Immature natural killer cell (primary cell): ENCODE results near the gene HIGD1B. TPM values are rescaled to one million over a fixed set of nuclear protein-coding genes. Genes with fewer than 3 reads are reported as not detected.
"Not testable (repeated sequence)": the region's sequence is repeated elsewhere in the genome, so short reads cannot be mapped to it uniquely, and the experiment has no call there.

ENCODE experiments used
- DNase-seq, 3 donors: peaks; one replicate each; pipeline ENCODE4 v3.0.0; 2022; ENCODE audit warnings: mixed read lengths in 1 of 3
- H3K27ac Mint-ChIP-seq, 6 donors: one replicate each; pipeline ENCODE4 v1.8.0; 2020; ENCODE audit warnings: mixed read lengths in 6 of 6, mild to moderate bottlenecking in 5 of 6, inconsistent platforms in 4 of 6, moderate library complexity in 3 of 6
- H3K27me3 Mint-ChIP-seq, 3 donors: one replicate each; pipeline ENCODE4 v1.8.0; 2020 to 2021; ENCODE audit warnings: low read depth in 3 of 3, mild to moderate bottlenecking in 3 of 3, mixed read lengths in 3 of 3, moderate library complexity in 3 of 3, inconsistent platforms in 1 of 3
- H3K36me3 Mint-ChIP-seq, 3 donors: one replicate each; pipeline ENCODE4 v1.8.0; 2020; ENCODE audit warnings: mixed read lengths in 3 of 3, inconsistent platforms in 2 of 3, mild to moderate bottlenecking in 2 of 3
- H3K4me1 Mint-ChIP-seq, 2 donors: one replicate each; pipeline ENCODE4 v1.8.0; 2020; ENCODE audit warnings: inconsistent platforms in 2 of 2, mild to moderate bottlenecking in 2 of 2, mixed read lengths in 2 of 2, moderate library complexity in 1 of 2
- H3K4me3 Mint-ChIP-seq, 5 donors: one replicate each; pipeline ENCODE4 v1.8.0; 2020; ENCODE audit warnings: mild to moderate bottlenecking in 5 of 5, mixed read lengths in 5 of 5, inconsistent platforms in 3 of 5, moderate library complexity in 3 of 5
- H3K9me3 Mint-ChIP-seq, 6 donors: one replicate each; pipeline ENCODE4 v1.8.0; 2020; ENCODE audit warnings: mild to moderate bottlenecking in 6 of 6, mixed read lengths in 6 of 6, inconsistent platforms in 4 of 6, moderate library complexity in 3 of 6
- polyA plus RNA-seq, 3 donors: library from polyadenylated mRNA; unstranded; fragments of 300-500 nt; fragmentation: Illumina TruSeq; gene quantifications; one replicate each; pipeline ENCODE4 v1.2.3, GENCODE V29; 2021

HIGD1B gene
- not detected for polyA plus RNA-seq

DNA sequence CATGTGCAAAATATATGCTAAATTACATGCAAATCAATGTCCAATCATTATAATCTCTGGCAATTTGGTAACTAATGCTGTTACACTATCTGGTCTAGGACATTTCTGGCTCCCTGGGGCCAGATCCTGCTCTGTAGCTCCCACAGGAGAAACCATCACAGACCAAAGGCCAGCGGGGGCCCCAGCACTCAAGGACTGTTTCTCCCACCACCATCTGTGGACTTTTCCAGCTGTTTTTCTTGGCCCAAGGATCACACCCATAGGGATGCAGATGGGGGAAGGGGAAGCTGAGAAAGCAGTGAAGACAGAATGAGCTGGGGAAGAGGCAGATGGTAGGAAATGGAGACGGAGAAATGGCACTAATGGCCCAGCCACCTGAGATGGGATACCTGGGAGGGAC is at the start of gene HIGD1B:
Gene HIGD1B (plus strand): TSS at position 298 of the 400 bp plus-strand sequence. CDS start 270 bp downstream, outside the sequence.
- Mint-ChIP-seq H3K4me1 (no peaks in the 10 kb centered on the region), H3K36me3 (peaks cover 5 to 20% (median 9%) of the 10 kb centered on the region in 3 donors), H3K4me3 (no peak within 1 kb of the TSS), H3K9me3 (no peaks in the 10 kb centered on the region), H3K27ac (peak within 1 kb of the TSS in 4 of 6 donors; percentile 3 to 50 (median 37)), H3K27me3 (peaks cover 0 to 1% (median 0%) of the 10 kb centered on the region in 3 donors)
- DNase-seq = no peak

GRCh38 chr17:44798356-44798755 is 49.3 kb upstream of the HIGD1B start:
- H3K27ac Mint-ChIP-seq = no peak overlapping the region
- no peaks in the 10 kb centered on the region for H3K9me3 Mint-ChIP-seq
- no peaks in the 10 kb centered on the region for H3K4me1 Mint-ChIP-seq
- DNase-seq = no peak
- H3K27me3 Mint-ChIP-seq = peaks cover 4 to 6% (median 6%) of the 10 kb centered on the region in 3 donors
- H3K4me3 Mint-ChIP-seq = no peak overlapping the region
- no peaks in the 10 kb centered on the region for H3K36me3 Mint-ChIP-seq

DNA sequence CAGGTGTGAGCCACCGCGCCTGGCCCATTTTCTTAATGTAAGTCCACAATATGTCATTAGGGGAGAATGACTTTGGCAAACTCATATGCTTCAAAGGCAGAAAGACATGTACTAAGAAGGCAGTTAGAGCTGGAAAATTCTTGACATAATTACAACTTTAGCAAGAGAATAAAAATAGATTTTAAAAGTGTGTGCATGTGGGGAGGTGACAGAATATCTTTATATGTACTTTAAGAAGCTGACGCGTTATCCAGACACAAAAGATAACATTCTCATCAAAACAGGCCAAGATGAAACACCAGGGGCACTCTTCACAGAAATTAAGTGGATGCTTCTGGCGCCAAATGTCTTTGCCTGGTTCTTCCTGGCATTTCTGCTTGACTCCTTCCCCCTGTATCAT is 45.8 kb upstream of the HIGD1B start:
- no peaks in the 10 kb centered on the region for H3K4me1 Mint-ChIP-seq
- H3K4me3 Mint-ChIP-seq = no peak overlapping the region
- no peaks in the 10 kb centered on the region for H3K9me3 Mint-ChIP-seq
- H3K27me3 Mint-ChIP-seq = peaks cover under 1 to 6% (median 2%) of the 10 kb centered on the region in 3 donors
- no peak for DNase-seq
- no peaks in the 10 kb centered on the region for H3K36me3 Mint-ChIP-seq
- no peak overlapping the region for H3K27ac Mint-ChIP-seq

GRCh38 chr17:44804302-44805089 is 43.2 kb upstream of the HIGD1B start:
- Mint-ChIP-seq H3K4me3 (no peak overlapping the region), H3K4me1 (no peaks in the 10 kb centered on the region), H3K27ac (no peak overlapping the region), H3K9me3 (no peaks in the 10 kb centered on the region), H3K27me3 (peaks cover 1 to 6% (median 4%) of the 10 kb centered on the region in 3 donors), H3K36me3 (no peaks in the 10 kb centered on the region)
- no peak for DNase-seq

- no peak overlapping the region for H3K27ac Mint-ChIP-seq
- no peak overlapping the region for H3K4me3 Mint-ChIP-seq
- no peaks in the 10 kb centered on the region for H3K9me3 Mint-ChIP-seq
- H3K4me1 Mint-ChIP-seq = no peaks in the 10 kb centered on the region
- DNase-seq = no peak
- H3K36me3 Mint-ChIP-seq = no peaks in the 10 kb centered on the region
- H3K27me3 Mint-ChIP-seq = peaks cover 2 to 8% (median 4%) of the 10 kb centered on the region in 3 donors
These were observed 40.4 kb upstream of the HIGD1B start for GRCh38 chr17:44807093-44807816.

DNA sequence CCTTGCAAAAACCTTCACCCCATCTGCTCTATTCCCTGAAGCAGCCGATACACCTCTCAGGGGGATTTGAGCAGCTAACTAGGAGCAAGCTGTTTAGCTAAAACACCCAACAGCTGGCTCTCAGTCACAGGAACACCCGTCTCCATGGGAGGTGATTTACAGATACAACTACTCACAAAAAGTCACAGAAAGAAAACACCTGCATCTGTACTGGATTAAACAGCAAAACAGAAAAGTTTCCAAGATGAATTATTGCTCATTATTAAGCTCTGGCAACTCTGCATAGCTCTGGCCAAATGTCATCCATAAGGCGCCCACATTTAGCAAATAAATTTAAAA is 39.9 kb upstream of the HIGD1B start:
- Mint-ChIP-seq H3K36me3 (no peaks in the 10 kb centered on the region), H3K27ac (no peak overlapping the region), H3K4me1 (no peaks in the 10 kb centered on the region), H3K9me3 (no peaks in the 10 kb centered on the region), H3K27me3 (peaks cover 2 to 8% (median 4%) of the 10 kb centered on the region in 3 donors), H3K4me3 (no peak overlapping the region)
- no peak for DNase-seq

DNA sequence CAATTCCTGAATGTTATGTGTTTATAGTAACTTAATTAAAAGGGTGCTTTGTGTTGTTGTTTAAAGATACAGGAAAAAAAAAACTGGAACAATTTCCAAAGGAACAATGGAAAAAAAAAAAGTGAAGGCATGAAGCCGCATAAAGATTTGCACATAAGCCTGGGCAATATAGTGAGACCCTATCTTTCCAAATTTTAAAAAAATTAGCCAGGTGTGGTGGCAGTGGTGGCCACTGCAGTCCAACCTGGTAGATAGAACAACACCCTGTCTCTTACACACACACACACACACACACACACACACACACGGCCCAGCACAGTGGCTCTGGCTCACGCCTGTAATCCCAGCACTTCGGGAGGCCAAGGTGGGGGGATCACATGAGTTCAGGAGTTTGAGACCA is 39.5 kb upstream of the HIGD1B start:
- Mint-ChIP-seq H3K36me3 (no peaks in the 10 kb centered on the region), H3K27me3 (peaks cover 2 to 8% (median 5%) of the 10 kb centered on the region in 3 donors), H3K4me1 (no peaks in the 10 kb centered on the region), H3K27ac (no peak overlapping the region), H3K9me3 (no peaks in the 10 kb centered on the region), H3K4me3 (no peak overlapping the region)
- no peak for DNase-seq

GRCh38 chr17:44808656-44809388 is 38.9 kb upstream of the HIGD1B start:
- not testable (repeated sequence) for H3K4me1 Mint-ChIP-seq, H3K27ac Mint-ChIP-seq, DNase-seq, H3K36me3 Mint-ChIP-seq, H3K4me3 Mint-ChIP-seq, H3K9me3 Mint-ChIP-seq
- H3K27me3 Mint-ChIP-seq = peaks cover 2 to 10% (median 5%) of the 10 kb centered on the region in 3 donors

DNA sequence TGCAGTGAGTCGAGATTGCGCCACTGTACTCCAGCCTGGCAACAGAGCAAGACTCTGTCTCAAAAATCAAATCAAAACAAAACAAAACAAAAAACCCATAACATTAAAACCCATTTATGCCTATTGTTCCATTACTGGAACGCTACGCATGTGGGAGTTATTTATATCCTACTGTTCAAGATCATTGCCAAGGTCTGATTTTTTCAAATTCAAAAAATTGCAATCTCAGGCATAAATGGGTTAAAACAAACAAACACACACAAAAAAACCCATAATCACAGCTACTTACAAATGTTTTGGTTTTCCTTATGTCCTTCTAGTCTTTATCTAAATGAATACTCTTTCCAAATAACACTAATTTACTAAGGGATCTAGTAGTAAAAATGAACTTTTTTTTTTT is 35.4 kb upstream of the HIGD1B start:
- Mint-ChIP-seq H3K27ac (no peak overlapping the region), H3K27me3 (peaks cover 2 to 8% (median 5%) of the 10 kb centered on the region in 3 donors), H3K36me3 (no peaks in the 10 kb centered on the region), H3K9me3 (no peaks in the 10 kb centered on the region), H3K4me3 (no peak overlapping the region), H3K4me1 (no peaks in the 10 kb centered on the region)
- DNase-seq = no peak

DNA sequence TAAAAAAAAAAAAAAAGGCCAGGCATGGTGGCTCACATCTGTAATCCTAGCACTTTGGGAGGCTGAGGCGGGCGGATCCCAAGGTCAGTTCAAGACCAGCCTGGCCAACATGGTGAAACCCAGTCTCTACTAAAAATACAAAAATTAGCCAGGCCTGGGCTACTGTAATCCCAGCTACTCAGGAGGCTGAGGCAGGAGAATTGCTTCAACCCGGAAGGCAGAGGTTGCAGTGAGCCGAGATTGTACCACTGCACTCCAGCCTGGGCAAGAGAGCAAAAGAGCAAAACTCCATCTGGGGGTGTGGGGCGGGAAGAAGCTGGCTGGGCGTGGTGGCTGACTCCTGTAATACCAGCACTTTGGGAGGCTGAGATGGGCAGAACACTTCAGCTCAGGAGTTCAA is 29.2 kb upstream of the HIGD1B start:
- not testable (repeated sequence) for H3K27me3 Mint-ChIP-seq, DNase-seq, H3K27ac Mint-ChIP-seq, H3K4me1 Mint-ChIP-seq, H3K9me3 Mint-ChIP-seq, H3K36me3 Mint-ChIP-seq, H3K4me3 Mint-ChIP-seq

DNA sequence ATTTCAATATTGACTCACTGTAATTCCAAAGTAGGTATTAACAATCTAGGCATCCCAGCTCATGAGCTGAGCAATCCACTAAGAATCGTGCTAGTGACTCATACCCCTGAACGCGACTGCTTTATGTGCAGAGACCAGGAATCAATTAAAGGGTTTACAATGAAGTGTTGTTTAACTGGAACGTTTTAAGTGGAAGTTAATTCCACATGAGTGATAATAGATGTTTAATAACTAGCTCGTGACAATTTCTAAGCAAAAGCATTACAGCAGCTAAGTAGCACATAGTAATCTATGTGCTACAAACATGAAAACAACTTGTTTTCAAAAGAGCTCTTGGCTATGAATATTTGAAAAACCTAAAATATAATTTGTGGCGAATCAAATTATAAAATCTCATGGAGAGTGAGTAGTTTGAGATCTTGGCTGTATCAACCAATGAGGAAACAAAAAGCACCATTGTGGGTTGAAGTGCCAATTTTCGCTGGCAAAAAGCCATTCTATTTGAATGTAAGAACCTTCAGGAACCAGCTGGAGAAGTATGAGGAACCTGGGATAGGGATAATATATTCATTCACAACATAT is 27.0 kb upstream of the HIGD1B start:
- Mint-ChIP-seq H3K27ac (no peak overlapping the region), H3K4me1 (no peaks in the 10 kb centered on the region), H3K4me3 (no peak overlapping the region), H3K36me3 (no peaks in the 10 kb centered on the region), H3K27me3 (peaks cover 1 to 6% (median 3%) of the 10 kb centered on the region in 3 donors), H3K9me3 (no peaks in the 10 kb centered on the region)
- no peak for DNase-seq

DNA sequence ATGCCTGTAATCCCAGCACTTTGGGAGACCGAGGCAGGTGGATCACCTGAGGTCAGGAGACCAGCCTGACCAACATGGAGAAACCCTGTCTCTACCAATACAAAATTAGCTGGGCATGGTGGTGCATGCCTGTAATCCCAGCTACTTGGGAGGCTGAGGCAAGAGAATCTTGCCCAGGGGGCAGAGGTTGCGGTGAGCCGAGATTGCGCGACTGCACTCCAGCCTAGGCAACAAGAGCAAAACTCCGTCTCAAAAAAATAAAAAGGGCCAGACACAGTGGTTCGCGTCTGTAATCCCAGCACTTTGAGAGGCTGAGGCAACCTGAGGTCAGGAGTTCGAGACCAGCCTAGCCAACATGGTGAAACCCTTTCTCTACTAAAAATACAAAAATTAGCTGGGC is 22.4 kb upstream of the HIGD1B start:
- DNase-seq, H3K9me3 Mint-ChIP-seq, H3K36me3 Mint-ChIP-seq, H3K4me3 Mint-ChIP-seq, H3K27ac Mint-ChIP-seq, H3K4me1 Mint-ChIP-seq: not testable (repeated sequence)
- H3K27me3 Mint-ChIP-seq = peaks cover 15 to 33% (median 16%) of the 10 kb centered on the region in 3 donors

GRCh38 chr17:44826123-44826790 is 21.4 kb upstream of the HIGD1B start:
- DNase-seq = no peak
- Mint-ChIP-seq H3K4me1 (peaks cover 11 to 15% of the 10 kb centered on the region in 2 donors), H3K4me3 (no peak overlapping the region), H3K27me3 (peaks cover 22 to 33% (median 23%) of the 10 kb centered on the region in 3 donors), H3K27ac (no peak overlapping the region), H3K9me3 (no peaks in the 10 kb centered on the region), H3K36me3 (no peaks in the 10 kb centered on the region)
